ENCODE data around the gene CRYGC. TPM values are rescaled to one million over a fixed set of nuclear protein-coding genes. Genes with fewer than 3 reads are reported as not detected.

The CRYGC gene
- total and polyA plus RNA-seq, 11 donors, result not detected

- H3K27ac ChIP-seq, result no peak overlapping the region
- 67 to 74% (median 73%) methylated on average over 2 of the region's 2 CpGs for WGBS, 4 donors
- ATAC-seq, result no peak
- H3K9me3 ChIP-seq, result peaks cover 0 to 7% (median 0%) of the 10 kb centered on the region in 12 donors
- H3K27me3 ChIP-seq, result no peaks in the 10 kb centered on the region
- no peak for DNase-seq
- H3K4me1 ChIP-seq, result no peaks in the 10 kb centered on the region
- no peak overlapping the region for H3K4me3 ChIP-seq
- no peaks in the 10 kb centered on the region for H3K36me3 ChIP-seq
- no peak for TF ChIP-seq POLR2A (IDR thresholded peaks at IDR 0.05)
- no peak for TF ChIP-seq CTCF (IDR thresholded peaks at IDR 0.05)
- intact Hi-C loops (cut with DNase I), result no loop called here
Observed at GRCh38 chr2:208148803-208149202, 19.2 kb upstream of the CRYGC start.

- Histone ChIP-seq H3K4me1 (no peaks in the 10 kb centered on the region), H3K36me3 (no peaks in the 10 kb centered on the region), H3K27ac (no peak overlapping the region), H3K9me3 (peaks cover 0 to 7% (median 0%) of the 10 kb centered on the region in 12 donors), H3K4me3 (no peak overlapping the region), H3K27me3 (no peaks in the 10 kb centered on the region)
- ATAC-seq, result no peak
- DNase-seq, result no peak
- WGBS, 4 donors, result 68 to 84% (median 74%) methylated on average over 3 of the region's 3 CpGs
- intact Hi-C loops (cut with DNase I), result no loop called here
- TF ChIP-seq CTCF (IDR thresholded peaks at IDR 0.05), result no peak
- no peak for TF ChIP-seq POLR2A (IDR thresholded peaks at IDR 0.05)
Observed at GRCh38 chr2:208147759-208148158, 18.1 kb upstream of the CRYGC start.

- ATAC-seq (no peak), DNase-seq (no peak)
- intact Hi-C loops (cut with DNase I), result no loop called here
- no peaks in the 10 kb centered on the region for H3K4me1 ChIP-seq
- no peak overlapping the region for H3K27ac ChIP-seq
- H3K27me3 ChIP-seq, result no peaks in the 10 kb centered on the region
- no peak overlapping the region for H3K4me3 ChIP-seq
- H3K36me3 ChIP-seq, result no peaks in the 10 kb centered on the region
- peaks cover 0 to 7% (median 0%) of the 10 kb centered on the region in 12 donors for H3K9me3 ChIP-seq
- TF ChIP-seq CTCF (IDR thresholded peaks at IDR 0.05) (no peak), POLR2A (IDR thresholded peaks at IDR 0.05) (no peak)
Observed at GRCh38 chr2:208147008-208147407, 17.4 kb upstream of the CRYGC start.

- TF ChIP-seq POLR2A (IDR thresholded peaks at IDR 0.05) (no peak), CTCF (IDR thresholded peaks at IDR 0.05) (no peak)
- no peaks in the 10 kb centered on the region for H3K36me3 ChIP-seq
- ATAC-seq, result no peak
Observed at GRCh38 chr2:208146006-208146405, 16.4 kb upstream of the CRYGC start, which contains the start of gene CRYGB. Gene CRYGB (minus strand): TSS chr2:208146158. CDS start chr2:208146120, 38 bp downstream.

More at GRCh38 chr2:208146006-208146405, 16.4 kb upstream of the CRYGC start, which contains the start of gene CRYGB:
- Histone ChIP-seq H3K9me3 (no peaks in the 10 kb centered on the region), H3K27ac (no peak within 1 kb of the TSS), H3K27me3 (no peaks in the 10 kb centered on the region), H3K4me3 (no peak within 1 kb of the TSS), H3K4me1 (no peaks in the 10 kb centered on the region)
- DNase-seq, result no peak
- intact Hi-C loops (cut with DNase I), result no loop called here
- WGBS, 4 donors, result 58 to 82% (median 64%) methylated on average over 6 of the region's 6 CpGs
